ENCODE measurements around the gene PLK2.

GRCh38 chr5:58458743-58459145 lies 1.1 kb downstream of the PLK2 start:
- TF ChIP-seq CTCF (IDR thresholded peaks at IDR 0.05; ENCODE audit: extremely low read depth in 1 of 2, insufficient read depth in 1 of 2, low read depth in 1 of 2, low read length in 2 of 2) (no peak), EZH2 (IDR thresholded peaks at IDR 0.05; ENCODE audit: borderline replicate concordance, low read depth, low read length, severe bottlenecking) (no peak), GATA2 (IDR thresholded peaks at IDR 0.05; ENCODE audit: insufficient read depth, insufficient read length, low read depth, low read length) (no peak), POLR2A (IDR thresholded peaks at IDR 0.05; ENCODE audit: low read depth, low read length) (no peak), POLR2AphosphoS5 (IDR thresholded peaks at IDR 0.05; ENCODE audit: insufficient read depth, low read depth, low read length) (no peak)

Measured in endothelial cell of umbilical vein (primary cell).